ENCODE measurements around the gene TBCEL. TPM values are rescaled to one million over a fixed set of nuclear protein-coding genes. Genes with fewer than 3 reads are reported as not detected.

Gene TBCEL
- total RNA-seq, 1 donor from 2014 or later, result 23.3 TPM

- DNase-seq (ENCODE audit: extremely low read depth, low read depth, low spot score), result no peak
Observed at GRCh38 chr11:121058941-121059340, 35.0 kb downstream of the TBCEL start.

- DNase-seq (ENCODE audit: extremely low read depth, low read depth, low spot score), result no peak
Observed at GRCh38 chr11:121059605-121060004, 35.7 kb downstream of the TBCEL start.

- DNase-seq (ENCODE audit: extremely low read depth, low read depth, low spot score), result no peak
Observed at GRCh38 chr11:121063728-121064127, 39.8 kb downstream of the TBCEL start.

DNA sequence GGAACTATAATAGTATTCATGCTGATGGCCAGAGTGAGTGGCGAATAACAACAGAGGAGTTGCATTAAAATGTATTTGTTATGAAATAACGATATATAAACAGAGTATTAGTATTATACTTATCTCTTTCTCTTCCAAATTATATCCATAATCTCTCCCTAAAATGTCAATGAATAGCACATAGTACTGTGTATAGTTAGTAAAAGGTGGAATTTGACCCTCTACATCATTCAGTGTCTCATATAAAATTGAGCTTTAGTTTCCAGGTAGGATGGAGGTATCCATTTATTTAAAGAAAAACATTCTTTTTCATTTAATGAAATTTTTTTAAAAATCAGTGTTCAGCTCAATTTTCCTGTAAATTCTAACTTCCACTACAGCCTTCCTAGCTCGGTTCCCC lies 42.7 kb downstream of the TBCEL start:
- DNase-seq (ENCODE audit: extremely low read depth, low read depth, low spot score), result no peak

- no peak for DNase-seq (ENCODE audit: extremely low read depth, low read depth, low spot score)
Observed at GRCh38 chr11:121067026-121067425, 43.1 kb downstream of the TBCEL start.

DNA sequence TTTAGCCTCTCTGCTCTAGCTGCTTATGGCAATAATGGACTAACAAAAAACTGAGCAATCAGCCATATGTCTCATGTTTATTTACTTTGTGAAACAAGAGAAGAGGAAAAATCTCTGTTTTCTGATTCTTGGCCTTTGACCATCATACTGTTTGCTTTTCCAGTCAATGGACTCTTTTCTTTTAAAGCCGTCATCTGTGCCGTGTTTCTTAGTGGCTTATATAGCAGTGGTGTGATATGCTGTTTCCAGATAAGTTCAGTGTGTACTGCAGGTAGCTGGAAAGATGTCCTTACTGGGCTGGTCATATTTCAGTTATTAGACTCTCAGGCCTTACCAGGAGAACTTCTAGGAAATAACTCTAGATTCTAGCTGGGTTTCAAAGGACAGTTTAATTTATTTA lies 43.6 kb downstream of the TBCEL start:
- no peak for DNase-seq (ENCODE audit: extremely low read depth, low read depth, low spot score)

GRCh38 chr11:121067962-121068647 lies 44.2 kb downstream of the TBCEL start:
- DNase-seq (ENCODE audit: extremely low read depth, low read depth, low spot score), result no peak

- no peak for DNase-seq (ENCODE audit: extremely low read depth, low read depth, low spot score)
Observed at GRCh38 chr11:121068787-121069186, 44.9 kb downstream of the TBCEL start.

DNA sequence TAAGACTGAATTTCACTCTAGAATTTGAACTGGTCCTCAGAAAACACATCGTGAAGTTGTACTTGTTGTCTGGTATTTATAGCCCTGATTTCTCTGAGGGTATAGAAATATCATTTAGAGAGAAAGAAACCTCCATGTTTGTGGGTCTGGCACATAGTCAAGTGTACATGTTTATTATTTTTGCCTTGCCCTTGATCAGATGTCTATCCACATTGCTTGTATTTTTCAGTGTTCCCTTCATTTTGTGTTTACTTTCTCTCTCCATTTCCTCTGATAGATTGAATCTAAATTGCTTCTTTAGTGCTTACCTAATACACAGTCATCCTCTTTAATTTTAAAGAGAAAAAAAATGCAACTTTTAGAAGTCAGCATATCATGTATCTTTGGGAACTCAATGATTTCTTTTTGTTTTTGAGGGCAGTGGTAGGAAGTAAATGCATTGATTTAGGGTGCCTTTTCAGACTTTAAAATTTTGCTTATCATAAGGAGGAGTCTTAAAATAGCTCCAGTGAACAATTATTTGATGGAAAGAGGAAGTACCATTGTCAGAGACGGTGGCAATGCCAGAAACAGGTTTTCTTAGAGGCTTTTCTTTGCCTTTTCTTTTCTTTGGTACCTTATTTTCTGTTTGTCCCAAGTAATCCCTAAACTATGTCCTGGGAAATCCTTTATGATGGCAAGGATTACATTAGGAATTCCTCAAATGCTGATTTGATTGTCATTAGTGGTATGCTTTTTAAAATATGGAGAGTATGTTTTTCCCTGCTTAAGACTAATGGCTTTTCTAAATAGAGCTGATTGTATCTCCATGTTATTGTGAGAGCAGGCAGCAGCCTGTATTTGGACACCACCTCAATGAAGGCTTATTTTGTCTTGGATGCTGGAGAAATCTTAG lies 47.3 kb downstream of the TBCEL start:
- no peak for DNase-seq (ENCODE audit: extremely low read depth, low read depth, low spot score)

DNA sequence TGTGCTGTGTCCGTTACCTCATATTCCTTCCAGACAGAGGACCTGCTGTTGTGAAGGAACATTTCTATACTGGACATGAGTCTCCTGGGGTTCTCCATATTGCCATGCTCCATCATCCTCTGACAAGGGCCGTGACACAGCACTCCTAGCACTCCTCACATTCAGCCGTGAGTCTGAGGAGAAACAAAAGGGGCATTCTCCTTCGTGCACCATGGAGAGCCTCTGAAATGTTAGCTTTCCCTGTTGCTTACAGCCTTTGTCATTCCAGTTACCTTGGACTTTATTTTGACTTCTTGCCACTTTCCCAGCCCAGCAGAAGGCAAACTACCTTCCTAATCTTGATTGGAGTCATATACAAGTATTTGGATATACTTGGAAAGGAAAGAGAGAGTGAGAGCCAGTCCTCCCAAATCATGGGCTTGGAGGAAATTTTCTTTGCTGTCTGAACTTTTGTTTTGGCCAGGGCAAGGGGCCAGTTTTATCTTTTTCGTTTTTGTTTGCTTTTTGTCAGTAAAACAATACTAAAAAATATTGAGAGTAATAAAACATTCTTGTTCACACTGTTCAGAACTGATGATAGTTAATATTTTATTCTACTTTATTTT lies 48.0 kb downstream of the TBCEL start:
- DNase-seq (ENCODE audit: extremely low read depth, low read depth, low spot score), result no peak

- DNase-seq (ENCODE audit: extremely low read depth, low read depth, low spot score), result no peak
Observed at GRCh38 chr11:121081321-121081720, 57.4 kb downstream of the TBCEL start.

- DNase-seq (ENCODE audit: extremely low read depth, low read depth, low spot score), result no peak
Observed at GRCh38 chr11:121082219-121082618, 58.3 kb downstream of the TBCEL start.

GRCh38 chr11:121082670-121083069 lies 58.8 kb downstream of the TBCEL start:
- DNase-seq (ENCODE audit: extremely low read depth, low read depth, low spot score), result no peak

DNA sequence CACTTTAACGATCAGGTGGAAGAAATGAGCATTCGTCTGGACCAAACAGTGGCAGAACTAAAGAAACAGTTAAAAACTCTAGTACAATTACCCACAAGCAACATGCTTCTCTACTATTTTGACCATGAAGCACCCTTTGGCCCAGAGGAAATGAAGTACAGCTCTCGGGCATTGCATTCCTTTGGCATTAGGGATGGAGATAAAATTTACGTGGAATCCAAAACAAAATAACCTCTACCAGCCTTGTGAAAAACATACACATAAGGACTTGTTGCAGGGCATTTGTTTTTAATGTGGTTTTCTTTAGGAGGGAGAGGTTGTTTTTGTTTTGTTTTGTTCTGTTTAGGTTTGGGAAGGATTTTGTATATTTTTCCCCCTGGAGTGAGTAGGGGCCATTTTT lies 63.0 kb downstream of the TBCEL start:
- no peak for DNase-seq (ENCODE audit: extremely low read depth, low read depth, low spot score)

DNA sequence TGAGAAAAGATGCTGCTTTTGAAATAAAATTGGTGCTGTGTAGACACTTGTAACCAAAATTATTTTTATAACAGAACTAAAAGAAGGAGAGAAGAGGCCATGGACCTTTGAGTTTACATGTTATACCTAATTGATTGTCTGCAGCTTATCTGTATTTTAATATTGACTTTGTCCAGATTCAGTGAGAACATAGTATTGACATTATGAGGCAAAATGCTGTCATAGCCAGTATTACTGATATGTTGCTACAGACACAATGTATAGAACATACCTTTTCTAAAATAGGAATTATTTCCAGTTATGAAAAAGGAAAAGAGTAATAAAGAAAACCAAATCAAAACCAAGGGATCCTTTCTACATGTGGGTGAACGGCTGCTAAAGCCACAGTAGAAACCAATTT lies 65.7 kb downstream of the TBCEL start:
- no peak for DNase-seq (ENCODE audit: extremely low read depth, low read depth, low spot score)

GRCh38 chr11:121090145-121090721 lies 66.3 kb downstream of the TBCEL start:
- DNase-seq (ENCODE audit: extremely low read depth, low read depth, low spot score), result no peak

DNA sequence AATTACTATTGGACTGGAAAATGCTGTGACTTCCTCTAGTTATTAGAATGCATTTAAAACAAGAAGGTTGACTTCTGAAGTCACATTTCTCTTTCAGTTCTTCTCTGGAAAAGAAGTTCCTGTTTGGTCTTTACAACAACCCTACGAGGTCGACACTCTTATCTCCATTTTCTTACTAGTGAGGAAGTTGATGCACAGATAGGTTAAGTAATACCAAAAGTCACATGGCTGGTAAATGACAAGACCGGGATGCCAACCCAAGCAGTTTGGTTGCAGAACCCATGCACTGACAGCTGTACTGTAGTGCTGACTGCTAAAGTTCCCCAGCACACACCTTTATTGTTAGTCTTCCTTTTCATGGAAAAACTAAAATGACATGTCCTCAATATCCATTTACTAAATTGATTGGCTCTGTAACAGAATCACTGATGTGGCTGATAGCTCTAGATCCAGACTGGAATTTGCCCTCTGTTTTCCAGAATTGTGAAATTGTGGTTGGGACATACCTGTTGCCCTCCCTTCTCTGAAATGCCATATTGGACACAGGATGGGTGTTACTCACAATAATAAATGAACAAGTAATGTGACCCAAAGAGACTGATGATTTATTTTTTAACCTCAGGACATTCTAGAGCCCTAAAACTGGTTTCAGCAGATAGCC lies 67.7 kb downstream of the TBCEL start:
- DNase-seq (ENCODE audit: extremely low read depth, low read depth, low spot score), result no peak

- DNase-seq (ENCODE audit: extremely low read depth, low read depth, low spot score), result no peak
Observed at GRCh38 chr11:121095561-121095960, 71.7 kb downstream of the TBCEL start.

DNA sequence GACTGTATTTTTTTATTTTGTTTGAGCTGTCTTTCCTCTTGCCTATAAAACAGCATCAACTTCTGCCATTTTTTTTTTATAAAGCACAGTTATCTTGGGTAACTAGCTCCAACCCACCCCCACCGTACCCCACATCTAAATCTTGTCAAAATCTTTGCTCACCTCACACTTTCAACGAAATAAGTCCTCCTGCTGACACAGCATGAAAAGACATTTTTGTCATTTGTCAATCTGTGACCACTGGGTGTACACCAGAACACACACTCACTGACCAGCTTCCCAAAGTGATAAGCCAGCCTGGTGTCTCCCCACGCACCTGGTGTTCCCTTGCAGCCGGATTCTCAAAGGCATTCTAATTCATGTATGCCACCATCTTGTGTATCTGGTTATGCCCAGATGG lies 75.5 kb downstream of the TBCEL start:
- no peak for DNase-seq (ENCODE audit: extremely low read depth, low read depth, low spot score)

DNA sequence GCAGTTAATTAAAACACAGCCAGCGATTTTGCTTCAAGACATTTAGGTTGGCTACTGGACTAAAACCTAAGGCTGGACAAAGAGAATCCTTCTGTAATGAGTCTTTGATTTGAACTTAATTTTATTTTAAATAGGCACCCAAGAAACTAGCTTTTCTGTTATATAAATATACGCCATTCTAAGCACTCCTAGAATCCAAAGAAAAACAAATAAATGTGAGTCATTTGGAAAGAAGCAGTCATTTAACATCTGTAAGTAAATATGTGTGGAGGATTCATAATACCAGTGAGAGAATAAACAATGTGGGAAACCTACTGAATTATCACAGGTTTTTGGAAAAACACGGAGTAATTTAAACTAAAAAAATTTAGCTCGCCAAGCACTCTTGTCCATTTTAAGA lies 76.0 kb downstream of the TBCEL start:
- DNase-seq (ENCODE audit: extremely low read depth, low read depth, low spot score), result no peak

- DNase-seq (ENCODE audit: extremely low read depth, low read depth, low spot score), result no peak
Observed at GRCh38 chr11:121100943-121101342, 77.0 kb downstream of the TBCEL start, which contains the start of gene TECTA. TECTA (plus strand) TSS chr11:121101243; CDS start chr11:121102666, 1,423 bp downstream.
